Measurements from ENCODE around the gene TPCN2. TPM values are rescaled to one million over a fixed set of nuclear protein-coding genes. Genes with fewer than 3 reads are reported as not detected.

The TPCN2 gene
- polyA plus RNA-seq, 3 donors = 5.7 to 16.4 (median 8.8) TPM

DNA sequence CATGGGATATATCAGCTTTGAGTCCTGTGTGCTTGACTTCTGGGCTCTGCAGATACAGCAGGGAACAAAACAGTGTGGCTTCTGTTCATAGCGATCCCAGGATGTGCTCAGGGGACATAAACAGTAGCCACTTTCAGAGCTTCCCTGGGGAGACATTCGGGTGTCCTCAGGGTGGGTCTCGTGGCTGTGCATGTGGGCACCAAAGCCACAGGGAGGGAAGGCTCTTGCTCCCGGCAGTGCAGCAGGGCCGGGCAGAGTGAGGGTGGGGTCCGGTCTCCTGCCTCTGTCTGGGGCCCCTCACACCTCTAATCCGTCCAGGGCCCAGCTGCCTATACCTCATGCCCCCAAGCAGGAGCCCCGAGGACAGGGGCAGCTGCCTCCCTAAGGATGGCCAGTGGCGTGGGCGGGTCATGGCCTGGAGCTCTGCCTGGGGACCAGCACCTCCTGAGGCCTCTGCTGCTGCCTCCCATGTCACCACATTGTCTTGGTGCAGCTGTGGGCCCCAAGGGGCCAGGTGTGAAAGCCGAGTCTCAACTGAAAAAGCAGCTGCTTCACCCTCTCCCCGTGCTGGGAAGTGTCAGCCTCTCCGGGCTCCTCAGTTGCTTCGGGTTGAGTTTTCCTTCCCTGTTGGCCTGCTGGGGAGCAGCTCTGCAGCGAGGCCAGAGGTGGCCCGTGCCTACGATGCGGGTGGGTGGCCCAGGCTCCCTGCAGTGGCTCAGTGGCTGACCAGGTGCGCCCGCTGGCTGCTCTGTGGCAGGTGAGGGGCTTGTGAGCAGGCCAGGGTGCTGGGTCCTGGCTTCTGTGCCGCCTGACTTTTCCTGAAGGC is 3.8 kb downstream of the TPCN2 start:
- WGBS, 3 donors = 77 to 82% (median 81%) methylated on average over 21 of the region's 21 CpGs
- H3K27ac ChIP-seq (ENCODE audit: low read depth, low read length) = no peak overlapping the region

DNA sequence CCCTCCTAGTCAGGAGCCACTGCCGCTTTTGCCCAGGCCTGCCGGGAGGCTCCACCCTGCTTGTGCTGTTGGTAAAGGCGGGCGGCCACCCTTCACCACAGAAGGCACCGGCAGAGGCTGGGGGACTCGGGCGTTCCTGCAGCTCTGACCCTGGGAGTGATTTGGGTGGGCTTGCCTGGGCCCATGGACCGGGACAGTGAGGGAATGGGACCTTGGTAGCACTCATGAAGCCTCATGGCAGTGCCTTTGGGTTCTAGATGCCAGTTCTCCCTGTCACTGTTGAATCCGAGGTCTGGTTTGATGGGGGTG is 4.4 kb downstream of the TPCN2 start:
- WGBS, 3 donors = 85 to 92% (median 89%) methylated on average over 9 of the region's 9 CpGs
- no peak overlapping the region for H3K27ac ChIP-seq (ENCODE audit: low read depth, low read length)

DNA sequence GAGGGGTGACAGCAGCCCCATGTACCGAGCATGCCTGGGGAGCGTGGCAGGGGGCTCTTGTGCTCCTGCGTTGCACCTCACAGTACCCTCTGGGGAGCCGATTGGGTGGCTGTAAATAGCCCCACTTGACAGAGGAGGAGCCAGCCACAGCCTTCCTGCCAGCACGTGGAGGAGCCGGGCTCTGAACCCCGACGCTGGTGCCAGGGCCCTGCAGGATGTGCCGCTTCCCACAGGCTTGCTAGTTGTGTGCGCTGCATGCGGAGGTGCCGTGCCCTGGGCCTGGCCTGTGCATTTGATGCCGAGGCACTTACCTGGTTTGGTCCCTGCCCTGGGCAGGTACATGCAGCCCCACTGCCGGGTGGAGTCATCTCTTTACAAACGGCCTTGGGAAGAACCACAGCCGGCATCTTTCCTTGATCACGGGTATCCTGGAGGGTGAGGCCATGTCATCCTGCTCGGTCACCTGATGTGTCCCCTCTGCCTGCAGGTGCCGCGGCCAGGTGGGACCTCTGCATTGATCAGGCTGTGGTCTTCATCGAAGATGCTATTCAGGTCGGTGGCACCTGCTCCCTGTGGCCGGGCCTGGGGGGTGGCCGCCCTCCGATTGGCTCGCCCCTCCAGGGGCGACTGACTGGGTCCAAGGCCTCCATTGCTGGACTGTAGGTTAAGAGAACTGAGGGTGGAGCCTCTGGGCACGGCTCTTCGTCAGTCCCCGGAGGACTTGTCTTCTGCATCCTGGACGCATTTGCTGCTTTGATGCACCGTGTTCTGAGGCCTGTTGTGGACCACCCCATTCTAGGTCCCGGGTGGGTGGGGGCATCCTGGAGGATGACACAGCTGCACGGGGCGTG is 5.0 kb downstream of the TPCN2 start:
- 80 to 85% (median 81%) methylated on average over 34 to 35 of the region's 35 CpGs for WGBS, 3 donors
- no peak overlapping the region for H3K27ac ChIP-seq (ENCODE audit: low read depth, low read length)

DNA sequence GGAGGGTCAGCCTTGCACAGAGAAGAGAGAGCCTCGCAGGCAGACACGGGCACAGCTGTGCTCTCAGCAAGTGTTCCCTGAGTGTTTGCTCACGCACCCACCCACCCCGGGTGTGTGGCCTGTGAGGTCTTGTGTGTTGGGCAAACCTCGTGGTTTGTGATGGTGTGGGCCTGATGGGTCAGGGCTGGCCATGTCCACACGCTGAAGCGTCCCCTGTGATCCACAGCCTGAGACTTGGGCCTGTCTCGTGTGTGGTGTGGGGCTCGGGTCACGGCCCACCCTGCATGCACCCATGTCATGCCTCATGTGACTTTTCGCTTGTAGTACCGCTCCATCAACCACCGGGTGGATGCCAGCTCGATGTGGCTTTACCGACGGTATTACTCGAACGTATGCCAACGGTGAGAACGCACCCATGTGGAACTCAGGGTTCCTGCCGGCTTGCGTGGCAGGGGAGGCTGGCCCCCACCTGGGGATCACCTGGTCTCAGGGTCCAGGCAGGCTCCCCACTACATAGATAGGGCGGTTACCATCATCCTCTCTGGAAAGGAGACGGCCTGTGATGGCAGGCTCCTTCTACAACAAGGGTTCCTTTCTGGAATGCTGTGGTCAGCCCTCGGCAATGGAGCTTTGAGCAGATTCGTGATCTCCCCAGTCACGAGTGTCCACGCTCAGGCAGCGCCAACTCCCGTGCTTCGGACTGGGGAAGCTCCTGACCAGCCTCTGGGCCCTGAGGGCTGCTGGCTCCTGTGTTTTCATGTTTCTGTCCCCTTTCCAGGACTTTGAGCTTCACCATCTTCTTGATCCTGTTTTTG is 5.9 kb downstream of the TPCN2 start:
- WGBS, 3 donors = 86 to 91% (median 88%) methylated on average over 31 of the region's 31 CpGs
- no peak overlapping the region for H3K27ac ChIP-seq (ENCODE audit: low read depth, low read length)

DNA sequence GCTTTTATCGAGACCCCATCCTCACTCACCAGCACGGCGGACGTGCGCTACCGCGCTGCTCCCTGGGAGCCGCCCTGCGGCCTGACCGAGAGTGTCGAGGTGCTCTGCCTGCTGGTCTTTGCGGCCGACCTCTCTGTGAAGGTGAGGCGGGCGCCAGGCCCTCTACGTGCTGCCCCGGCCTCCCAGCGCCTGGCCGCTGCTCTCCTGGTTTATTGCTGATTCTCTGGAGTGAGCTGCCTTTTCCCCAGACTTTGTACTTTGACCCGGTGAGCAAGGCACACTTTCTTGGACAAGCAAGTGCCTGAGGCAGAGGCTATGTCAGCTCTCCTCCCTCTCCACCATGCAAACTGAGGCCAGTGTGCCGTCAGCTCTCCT is 6.5 kb downstream of the TPCN2 start:
- 72 to 94% (median 90%) methylated on average over 21 of the region's 21 CpGs for WGBS, 3 donors
- no peak overlapping the region for H3K27ac ChIP-seq (ENCODE audit: low read depth, low read length)

DNA sequence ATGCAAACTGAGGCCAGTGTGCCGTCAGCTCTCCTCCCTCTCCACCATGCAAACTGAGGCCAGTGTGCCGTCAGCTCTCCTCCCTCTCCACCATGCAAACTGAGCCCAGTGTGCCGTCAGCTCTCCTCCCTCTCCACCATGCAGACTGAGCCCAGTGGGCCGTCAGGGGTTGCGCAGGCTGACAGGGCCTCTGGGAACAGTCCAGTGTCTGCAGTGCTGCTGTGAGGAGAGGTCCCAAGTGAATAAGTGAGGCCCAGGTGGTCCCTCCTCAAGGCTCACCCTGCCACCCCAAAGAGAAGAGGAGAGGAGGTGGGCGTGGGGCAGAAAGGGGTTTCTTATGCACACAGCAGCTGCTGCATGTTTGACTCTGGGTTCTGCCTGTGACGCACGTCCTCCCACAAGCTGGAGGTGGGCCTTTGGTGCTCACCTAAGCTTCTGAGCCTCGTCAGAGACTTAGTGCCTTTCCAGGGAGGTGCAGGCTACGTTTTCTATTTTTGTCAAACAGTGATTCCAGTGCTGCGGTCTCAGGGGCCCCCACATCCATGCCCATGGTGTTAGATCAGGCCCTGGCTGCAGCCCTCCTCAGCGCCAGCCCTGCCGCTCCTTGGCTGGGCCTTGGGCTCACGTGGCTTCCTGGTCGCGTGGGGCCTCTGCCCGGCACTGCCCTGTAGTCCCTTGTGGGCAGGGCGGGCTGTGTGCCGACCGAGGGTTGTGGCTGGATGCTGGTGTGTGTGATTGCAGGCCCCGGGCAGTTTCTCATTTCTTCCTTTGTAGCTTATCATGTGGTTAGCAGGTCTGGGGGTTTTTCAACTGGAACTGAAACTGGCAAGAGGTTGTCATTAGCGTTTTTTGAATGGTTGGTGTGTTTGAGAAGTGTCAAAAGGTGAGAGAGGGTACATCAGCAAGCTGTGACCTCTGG is 7.1 kb downstream of the TPCN2 start:
- no peak overlapping the region for H3K27ac ChIP-seq (ENCODE audit: low read depth, low read length)
- 67 to 77% (median 76%) methylated on average over 21 to 22 of the region's 22 CpGs for WGBS, 3 donors

DNA sequence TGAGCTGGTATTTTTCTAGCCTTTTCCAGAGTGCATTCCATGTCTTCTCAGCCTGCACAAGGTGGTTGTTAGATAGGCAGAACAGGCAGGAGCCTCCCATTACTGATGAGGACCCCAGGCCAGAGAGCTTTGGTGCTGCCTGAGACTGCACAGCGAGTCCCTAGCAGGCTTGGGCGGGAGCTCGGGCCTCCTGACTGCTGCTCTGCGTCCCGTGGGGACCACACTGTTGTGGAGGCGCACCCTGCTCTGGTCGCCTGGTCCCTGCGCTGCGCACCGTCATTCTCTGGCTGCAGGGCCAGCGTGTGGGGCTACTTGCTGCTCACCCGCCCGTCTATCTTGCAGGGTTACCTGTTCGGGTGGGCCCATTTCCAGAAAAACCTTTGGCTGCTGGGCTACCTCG is 8.5 kb downstream of the TPCN2 start:
- 95% methylated on average over 15 of the region's 15 CpGs for WGBS, 3 donors
- H3K27ac ChIP-seq (ENCODE audit: low read depth, low read length) = no peak overlapping the region

DNA sequence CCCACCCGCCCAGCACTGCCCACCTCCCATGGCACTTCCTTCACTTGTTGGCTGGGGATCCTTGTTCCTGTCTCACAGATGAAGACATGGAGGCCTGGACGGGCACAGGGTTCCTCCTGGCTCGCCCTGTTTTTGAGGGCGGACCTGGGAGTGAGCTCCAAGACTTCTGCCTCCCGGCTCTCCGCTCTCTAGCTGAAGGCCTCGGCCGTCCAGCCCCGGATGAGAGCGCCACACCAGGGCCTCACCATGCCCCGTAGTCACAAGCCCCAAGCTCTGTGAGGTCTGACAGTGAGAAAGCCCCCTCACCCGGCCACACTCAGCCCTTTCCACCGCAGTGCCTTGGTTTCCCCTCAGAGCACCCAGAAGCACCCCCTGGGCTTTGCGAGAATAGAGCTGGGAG is 9.1 kb downstream of the TPCN2 start:
- WGBS, 3 donors = 86 to 90% (median 87%) methylated on average over 14 of the region's 14 CpGs
- H3K27ac ChIP-seq (ENCODE audit: low read depth, low read length) = no peak overlapping the region

DNA sequence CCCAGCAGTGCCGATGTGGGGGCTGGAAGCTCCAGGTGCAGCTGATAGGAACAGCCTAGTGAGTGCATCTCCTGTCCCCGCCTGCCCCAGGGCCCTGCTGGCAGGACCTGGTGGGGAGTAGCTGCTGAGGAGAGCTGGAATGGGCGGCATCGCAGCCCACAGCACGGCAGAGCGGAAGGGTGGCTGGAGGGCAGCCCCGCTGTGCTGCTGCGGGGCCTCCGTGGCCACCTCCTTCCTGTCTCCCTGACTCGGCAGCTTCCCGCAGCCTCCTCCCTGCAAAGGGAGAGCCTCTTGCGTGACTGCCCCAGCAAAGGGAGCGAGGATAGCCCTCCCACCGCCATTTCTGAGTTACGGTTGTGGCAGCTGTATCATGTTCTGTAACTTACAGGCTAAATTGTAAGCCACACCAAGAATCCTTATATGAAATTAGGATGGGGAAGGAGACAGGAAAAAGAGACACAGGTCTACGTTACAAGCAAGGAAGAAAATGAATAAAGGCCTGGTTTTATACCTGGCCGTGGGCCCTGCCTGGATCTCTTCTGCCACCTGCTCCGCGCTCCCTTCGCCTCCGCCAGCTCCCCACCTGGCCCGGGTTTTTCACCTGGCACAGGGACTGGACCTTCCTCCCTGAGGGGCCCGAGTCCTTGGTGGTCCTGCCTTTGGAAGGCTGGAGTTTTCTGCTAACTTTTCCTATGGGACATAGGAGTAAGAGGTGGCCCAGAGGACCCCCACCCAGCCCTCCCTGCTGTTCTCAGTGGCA is 10.0 kb downstream of the TPCN2 start:
- no peak overlapping the region for H3K27ac ChIP-seq (ENCODE audit: low read depth, low read length)
- WGBS, 3 donors = 80 to 93% (median 89%) methylated on average over 19 to 23 of the region's 23 CpGs

DNA sequence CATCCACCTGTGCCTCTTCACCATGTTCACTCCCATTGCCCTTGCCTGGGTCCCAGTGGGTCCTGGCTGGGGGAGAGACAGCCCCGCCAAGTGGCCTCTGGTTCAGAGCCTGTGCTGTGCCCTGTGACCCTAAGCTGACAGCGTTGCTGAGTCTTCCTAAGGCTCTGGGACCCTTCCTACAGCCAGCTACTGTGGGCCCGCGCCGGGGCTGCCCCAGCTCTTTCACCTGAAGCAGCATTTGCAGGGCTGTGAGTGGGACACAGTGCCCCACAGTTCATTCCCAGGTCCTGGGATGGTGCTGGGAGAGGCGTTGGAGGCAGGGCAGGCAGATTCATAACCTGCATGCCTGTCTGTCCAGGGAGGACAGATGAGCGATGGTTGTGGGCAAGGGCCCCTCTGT is 10.7 kb downstream of the TPCN2 start:
- H3K27ac ChIP-seq (ENCODE audit: low read depth, low read length) = no peak overlapping the region

DNA sequence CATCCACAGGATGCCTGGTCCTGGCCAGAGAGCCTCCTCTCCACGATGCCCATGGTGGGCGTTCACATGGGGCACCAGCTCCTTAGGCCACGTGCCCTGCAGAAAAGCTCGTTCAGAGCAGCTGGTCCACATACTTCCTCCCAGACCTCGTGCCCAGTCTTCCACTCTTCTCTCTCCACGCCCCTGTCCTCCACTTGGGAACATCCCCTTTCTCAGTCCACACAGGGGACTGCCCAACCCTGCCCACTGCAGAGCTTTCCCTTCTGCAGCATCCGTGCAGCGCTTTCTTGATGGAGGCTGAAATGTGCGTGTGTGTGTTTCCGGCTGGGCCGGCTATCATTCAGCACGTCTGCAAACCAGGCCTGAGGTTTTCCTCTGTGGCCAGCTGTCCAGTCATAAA is 11.3 kb downstream of the TPCN2 start:
- no peak overlapping the region for H3K27ac ChIP-seq (ENCODE audit: low read depth, low read length)
- 80 to 90% (median 81%) methylated on average over 12 of the region's 12 CpGs for WGBS, 3 donors

More for the DNA sequence above, 10.7 kb downstream of the TPCN2 start:
- WGBS, 3 donors = 91 to 96% (median 95%) methylated on average over 7 of the region's 7 CpGs

DNA sequence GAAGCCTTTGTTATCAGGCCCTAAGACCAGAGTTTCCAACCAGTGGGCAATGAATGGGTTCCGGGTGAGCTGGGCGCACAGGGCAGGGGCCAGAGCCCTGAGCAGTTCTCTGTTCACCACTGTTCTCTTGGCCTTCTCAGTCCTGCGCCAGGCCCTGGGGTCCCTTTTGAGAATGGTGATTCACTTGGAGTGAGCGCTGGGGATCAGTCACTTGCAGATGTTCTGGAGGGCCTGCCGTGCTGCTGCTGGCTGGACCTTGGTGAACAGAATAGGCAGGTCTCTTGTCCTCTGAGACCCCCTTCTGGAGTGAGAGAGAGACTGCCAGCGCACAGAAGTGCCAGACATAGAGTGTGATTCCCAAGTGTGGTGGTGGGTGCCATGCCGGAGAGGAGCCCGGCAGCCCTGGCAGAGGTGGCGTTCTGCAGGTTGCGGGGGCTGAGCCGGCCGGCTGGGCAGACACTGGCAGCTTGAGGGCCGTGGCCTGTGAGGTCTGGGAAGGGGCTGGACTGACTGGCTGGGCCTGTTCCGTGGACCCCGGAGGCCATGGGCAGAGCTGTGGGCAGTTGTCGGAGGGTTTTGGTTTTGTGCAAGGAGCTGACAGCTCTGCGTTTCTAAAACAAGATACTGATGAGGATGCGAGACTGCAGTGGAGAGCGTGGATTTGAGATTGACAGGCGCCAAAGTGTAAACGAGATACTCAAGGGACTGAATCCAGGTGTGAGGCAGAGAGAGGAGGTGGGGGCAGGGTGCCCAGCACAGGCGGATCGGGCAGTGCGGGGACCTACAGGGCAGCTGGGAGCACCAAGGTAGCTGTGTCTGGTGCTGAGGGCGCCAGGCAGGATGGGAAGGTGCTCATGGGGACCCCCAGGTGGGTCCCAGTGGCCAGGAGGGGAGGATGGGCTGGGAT is 12.3 kb downstream of the TPCN2 start:
- 89 to 92% (median 89%) methylated on average over 25 of the region's 25 CpGs for WGBS, 3 donors
- no peak overlapping the region for H3K27ac ChIP-seq (ENCODE audit: low read depth, low read length)

DNA sequence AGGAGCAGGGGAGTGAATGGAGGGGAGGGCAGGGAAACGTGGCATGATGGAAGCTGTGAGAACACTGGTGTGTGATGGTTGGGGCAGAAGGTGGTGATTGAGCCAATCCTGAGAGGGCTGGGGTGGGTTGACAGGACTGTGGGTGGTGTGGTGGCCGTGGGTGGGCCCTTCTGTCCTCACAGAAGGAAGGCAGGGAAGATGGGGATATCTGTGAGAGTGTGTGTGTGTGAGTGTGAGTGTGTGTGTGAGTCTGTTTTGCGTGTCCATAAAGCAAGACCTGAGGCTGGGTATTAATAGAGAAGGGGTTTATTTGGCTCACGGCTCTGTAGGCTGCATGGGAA is 13.0 kb downstream of the TPCN2 start:
- 80 to 86% (median 84%) methylated on average over 4 of the region's 4 CpGs for WGBS, 3 donors

DNA sequence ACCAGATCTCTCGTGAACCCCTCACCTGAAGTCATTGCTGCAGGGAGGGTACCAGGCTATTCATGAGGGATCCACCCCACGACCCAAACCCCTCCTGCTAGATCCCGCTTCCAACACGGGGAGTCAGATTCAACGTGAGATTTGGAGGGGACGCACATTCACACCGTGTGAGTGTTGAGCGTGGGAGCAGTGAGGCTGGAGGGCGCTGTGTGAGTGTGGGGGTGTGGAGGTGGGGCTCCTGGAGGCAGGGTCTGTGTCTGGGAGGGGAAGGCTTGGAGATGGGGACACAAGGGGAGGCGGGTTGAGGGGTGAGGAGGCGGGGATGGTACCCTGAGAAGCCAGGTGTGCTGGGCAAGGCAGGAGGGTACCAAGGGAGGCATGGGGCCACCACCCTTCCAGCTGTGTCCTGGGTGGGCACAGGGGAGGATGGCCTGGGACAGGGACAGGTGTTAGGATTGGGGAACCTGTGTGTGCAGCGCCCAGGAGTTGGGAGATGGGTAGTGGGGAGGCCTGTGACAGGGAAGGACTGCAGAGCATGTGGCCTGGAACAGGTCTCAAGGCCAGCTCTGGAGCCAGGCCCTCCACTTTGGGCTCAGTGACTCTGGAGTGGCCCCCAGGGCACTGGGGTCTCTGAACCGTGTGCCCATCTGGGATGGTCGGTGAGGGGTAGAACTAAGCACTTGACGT is 13.6 kb downstream of the TPCN2 start:
- no peak overlapping the region for H3K27ac ChIP-seq (ENCODE audit: low read depth, low read length)
- WGBS, 3 donors = 92 to 96% (median 93%) methylated on average over 15 of the region's 15 CpGs

More for the DNA sequence above, 13.0 kb downstream of the TPCN2 start:
- no peak overlapping the region for H3K27ac ChIP-seq (ENCODE audit: low read depth, low read length)

DNA sequence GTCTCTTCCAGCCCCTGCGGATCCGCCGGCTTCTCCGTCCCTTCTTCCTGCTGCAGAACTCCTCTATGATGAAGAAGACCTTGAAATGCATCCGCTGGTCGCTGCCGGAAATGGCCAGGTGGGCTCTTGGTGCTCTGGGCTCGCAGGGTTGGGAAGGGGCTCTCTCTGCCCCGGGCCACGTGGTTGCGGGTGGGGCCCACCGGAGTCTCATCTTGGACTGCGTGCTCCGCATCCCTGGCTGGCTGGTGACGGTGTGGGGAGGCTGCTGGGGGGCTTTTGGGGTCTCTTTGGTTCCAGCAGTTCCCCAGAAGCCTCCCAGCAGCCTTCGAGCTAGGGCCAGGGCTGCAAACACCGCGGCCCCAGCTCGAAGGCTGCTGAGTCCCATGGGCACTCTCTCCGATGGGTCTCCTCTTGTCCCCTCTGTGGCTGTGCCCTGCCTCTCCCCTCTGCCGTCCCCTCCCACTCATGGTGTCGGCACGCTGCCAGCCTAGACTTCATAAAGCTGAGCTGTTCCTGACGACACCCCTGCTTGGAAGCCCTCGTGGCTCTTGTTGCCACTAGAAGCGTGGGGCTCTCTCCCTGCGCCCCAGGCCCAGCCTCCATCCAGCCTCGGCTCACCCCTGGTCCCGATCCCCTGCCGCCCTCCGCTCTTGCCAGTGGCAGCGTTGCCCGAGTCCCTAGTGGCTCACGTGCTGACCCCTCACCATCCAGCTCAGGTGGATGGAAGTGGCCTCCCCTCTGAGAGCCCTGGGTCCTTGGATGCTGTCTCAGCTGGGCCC is 14.3 kb downstream of the TPCN2 start:
- 91 to 92% (median 91%) methylated on average over 34 of the region's 34 CpGs for WGBS, 3 donors
- H3K27ac ChIP-seq (ENCODE audit: low read depth, low read length) = no peak overlapping the region

All from adipose tissue (tissue), 3 donors.